ENCODE data around the gene CDC7.

Gene CDC7

DNA sequence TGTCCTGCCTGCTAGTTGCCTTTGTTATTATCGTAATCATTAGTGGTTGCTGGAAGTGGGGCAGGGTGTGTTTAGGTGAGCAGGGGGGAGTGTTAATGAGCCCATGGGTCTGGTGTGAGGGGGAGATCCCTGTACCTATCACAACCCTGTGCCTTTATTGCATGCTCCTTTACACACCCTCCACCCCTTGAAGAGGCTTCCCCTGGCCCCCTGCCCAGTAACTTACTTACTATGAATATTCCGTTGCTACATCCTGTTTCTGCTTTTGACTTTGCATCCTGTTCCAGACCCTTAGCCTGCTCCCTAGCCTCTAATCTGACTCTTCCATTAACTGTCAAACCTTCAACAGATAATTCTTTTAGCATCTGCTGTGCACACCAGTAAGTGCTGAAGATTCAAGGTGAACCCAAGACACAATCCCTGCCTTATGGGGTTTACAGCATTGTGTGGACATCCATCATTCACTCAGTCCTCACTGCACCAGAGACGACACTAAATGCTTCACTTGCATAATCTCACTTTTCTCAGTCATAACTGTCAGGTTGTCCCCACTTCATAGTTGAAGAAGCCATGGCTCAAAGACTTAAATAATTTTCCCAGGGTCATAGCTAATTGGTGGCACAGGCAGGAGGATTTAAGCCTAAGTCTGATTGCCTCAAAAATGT, 47.9 kb downstream of the CDC7 start:
- no peak for DNase-seq (ENCODE audit: low read depth in 2 of 2)

DNA sequence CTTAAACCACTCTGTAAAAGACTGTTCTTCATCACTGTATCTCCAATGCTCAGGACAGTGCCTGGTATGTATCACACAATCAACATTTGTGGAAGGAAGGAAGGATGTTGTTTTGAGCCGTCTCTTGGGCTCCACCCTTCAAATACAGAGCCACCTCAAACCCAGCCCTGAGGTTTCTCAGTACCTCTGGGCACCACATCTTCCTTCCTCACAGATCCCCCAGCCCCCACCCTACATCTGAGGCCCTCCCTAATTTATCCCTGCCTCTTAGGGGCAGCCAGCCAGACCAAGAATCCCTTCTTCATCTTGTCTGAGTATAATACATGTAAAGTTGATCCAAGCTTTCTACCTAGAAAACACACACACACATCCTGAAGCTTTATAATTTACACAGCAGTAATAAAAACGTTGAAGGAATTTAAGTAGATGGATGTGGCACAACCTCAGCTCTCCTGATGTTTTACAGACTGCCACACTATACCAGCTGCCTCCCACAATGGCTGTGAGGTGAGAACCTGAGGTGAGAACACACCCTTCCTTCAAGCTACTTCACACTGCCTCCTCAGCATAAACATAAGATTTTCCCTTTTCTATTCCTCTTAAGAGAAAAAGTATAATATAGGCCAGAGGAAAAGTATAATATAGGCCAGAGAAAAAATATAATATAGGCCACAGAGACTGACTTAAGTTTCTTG, 48.5 kb downstream of the CDC7 start:
- DNase-seq (ENCODE audit: low read depth in 2 of 2): no peak

DNA sequence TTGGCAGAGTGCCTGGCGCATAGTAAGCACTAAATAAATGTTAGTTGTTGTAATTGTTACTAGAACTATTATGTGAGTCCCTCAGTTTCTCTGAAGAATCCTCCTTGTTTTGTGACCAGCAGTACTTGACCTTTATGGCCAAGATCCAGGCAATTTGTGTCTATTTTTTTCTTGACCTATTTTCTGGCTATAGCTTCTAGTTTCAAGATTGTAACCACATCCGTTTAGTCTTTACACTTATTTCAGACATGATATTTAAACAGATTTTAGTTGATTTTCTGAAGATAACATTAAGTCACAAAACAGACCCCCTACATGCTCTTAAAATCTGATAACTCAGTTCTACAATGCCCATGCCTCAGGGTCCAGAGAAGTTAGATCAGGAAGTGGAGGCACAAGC, 50.3 kb downstream of the CDC7 start:
- DNase-seq (ENCODE audit: low read depth in 2 of 2): no peak

DNA sequence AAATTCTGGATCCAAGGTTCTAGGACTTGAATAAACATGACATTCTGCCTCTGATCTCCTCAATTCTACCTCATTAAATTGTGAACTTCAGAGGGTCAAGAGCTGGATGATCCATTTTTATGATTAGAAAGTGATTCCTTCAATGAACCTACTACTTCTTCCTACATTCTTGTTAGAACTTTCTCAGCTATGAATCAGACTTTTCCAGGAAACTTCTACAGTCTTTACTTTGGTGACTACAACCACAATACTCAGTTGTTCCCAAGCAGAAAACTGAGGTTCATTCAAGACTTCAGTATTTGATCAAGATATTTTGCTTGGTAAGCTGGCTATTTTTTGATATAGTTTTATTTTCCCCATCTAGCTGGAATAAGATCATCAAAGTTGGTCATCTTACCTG, 51.4 kb downstream of the CDC7 start:
- DNase-seq (ENCODE audit: low read depth in 2 of 2): no peak

DNA sequence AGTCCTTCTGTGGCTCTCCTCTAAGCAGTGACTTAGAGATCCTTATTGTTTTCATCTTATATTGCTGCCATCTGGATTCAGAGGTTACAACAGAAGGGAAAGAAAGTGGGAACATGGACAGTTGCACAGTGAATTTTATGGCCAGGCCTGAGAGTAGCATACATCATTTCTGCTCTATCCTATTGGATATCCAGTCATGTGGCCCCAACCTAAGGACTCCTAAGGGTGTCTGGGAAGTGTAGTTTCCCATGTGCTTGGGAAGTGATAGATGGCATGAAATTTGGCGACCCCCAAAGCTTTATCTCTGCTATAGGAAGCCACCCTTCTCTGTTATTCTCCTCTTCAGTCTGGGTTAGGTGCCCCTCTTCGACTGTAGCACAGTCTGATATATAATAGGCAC, 51.9 kb downstream of the CDC7 start:
- no peak for DNase-seq (ENCODE audit: low read depth in 2 of 2)

DNA sequence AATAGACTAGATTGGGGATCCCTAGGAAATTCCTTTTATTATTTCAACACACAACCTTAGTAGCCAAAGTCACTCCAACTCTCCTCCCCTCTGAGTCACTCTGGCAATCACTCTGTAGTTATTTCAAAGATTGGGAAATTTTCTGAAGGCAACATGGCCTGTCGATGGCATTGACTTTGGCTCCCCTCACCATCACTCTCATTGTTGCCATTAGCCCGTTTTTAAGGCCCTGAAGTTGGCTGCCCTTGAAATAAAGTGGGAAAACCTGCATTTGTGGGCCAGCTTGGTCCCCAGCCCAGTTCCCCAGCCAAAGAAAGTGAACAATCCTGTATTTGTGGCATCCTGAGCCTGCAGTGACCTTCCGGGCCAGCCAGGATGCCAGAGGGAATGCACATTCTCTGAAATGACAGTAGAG, 52.5 kb downstream of the CDC7 start:
- peak; percentile 51 to 54 for DNase-seq (ENCODE audit: low read depth in 2 of 2)

DNA sequence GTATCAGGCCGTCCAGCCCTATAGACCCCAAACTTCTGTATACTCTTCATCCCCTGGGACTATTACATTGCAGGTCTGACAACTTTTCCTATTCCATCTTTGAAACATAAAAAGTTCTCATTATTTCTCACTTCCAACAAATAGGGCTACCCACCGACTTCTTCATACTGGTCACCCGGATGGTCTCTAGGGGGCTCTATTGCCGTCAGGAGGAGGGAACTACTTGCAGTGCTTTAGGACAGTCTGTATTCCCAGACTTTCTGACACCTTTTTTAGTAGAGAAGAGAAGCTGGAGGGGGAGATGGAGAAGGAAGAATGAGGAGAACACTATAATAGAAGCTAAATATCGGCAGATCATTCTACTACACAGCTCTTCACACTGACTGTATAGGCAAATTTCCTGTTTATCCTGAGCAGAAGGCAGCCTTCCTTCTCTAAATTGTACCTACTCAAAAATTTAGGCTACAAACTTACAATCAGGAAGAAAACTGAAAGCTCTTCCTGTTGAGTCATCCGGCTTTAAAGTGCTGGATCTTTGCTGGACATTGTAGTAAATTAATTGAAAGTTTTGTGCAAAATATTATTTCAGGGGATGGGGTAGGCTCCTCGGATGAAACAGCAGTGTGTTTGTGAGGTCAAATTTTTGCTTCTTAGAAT, 54.6 kb downstream of the CDC7 start:
- DNase-seq (ENCODE audit: low read depth in 2 of 2): no peak

DNA sequence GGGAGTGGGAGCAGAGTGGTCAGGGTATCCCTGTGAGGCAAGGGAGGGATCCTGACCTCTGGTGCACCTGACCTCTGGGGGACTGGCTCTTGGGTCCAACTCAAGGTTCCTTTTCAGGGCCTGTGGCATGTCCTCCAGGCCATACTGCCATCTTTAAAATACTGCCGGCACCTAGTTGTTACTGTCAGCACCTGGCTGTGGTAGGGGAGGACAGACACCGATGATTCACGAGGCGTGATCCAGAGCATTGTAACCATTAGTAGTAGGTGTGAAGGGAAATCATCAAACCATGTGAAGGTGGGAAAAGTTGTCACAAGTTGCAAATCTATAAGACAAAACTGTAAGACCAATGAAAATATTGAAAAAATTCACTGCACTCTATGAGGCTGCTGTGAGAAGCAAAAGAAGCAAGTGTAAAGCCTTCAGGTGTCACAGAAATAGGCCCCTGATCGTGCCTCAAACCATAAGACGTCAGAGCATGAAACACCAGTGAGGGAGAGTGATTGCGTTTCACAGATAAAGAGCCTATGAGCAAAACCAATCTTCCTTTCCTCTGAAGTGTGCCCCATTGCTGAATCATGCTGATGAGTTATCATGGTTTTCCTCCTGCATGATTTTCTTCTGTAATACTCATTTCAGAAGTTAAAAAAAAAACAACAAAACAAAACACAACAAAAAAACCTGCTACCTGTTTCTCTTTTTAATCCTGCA, 55.3 kb downstream of the CDC7 start:
- DNase-seq (ENCODE audit: low read depth in 2 of 2): peak; percentile 34 to 41

DNA sequence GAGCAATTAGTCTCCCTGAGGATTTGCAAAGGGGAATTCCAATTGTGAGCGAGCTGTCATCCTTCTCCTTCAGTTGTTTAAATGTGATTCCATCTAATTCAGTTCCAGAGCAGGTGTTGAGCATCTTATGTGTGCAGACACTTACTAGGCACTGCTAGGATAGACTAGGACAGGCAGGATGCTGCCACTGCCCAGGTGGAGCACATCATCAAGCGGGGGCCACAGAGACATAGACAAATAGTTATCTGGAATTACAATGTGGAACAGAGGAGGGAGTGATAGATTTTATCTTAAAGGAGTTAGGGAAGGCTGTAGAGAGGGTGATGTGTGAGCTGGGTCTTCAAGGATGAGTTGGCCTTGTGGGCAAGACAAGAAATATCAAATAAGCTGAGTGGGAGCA, 55.9 kb downstream of the CDC7 start:
- DNase-seq (ENCODE audit: low read depth in 2 of 2): no peak

DNA sequence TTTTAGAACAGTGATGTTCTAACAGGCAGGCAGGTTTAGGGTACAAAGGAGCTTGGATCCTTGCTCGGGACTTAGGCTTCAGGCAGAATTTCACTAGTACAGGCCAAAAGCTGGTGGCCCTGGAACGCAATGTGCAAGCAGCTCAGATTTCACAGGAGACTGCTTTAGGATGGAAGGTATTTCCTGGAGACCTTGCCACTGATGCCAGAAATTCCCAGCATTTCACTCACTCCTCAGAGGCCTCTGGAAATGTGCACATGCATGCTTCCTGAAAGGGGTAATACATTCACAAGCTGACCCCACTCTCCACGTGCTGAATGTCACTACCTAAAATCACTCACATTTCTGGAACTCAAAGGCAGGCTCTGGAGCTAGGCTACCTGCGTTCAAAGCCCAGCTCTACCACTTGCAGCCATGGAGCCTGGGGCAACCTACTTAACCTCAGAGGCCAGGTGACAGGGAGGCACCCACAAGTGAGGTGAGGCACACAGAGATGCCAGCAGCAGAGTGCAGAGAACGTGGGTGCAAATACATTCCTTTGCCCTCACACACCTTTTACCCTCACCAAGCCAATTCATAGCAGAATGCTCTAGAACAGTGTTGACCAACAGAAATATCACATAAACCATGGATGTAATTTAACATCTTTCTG, 56.5 kb downstream of the CDC7 start:
- DNase-seq (ENCODE audit: low read depth in 2 of 2): peak in 1 of 2 experiments; percentile 27

DNA sequence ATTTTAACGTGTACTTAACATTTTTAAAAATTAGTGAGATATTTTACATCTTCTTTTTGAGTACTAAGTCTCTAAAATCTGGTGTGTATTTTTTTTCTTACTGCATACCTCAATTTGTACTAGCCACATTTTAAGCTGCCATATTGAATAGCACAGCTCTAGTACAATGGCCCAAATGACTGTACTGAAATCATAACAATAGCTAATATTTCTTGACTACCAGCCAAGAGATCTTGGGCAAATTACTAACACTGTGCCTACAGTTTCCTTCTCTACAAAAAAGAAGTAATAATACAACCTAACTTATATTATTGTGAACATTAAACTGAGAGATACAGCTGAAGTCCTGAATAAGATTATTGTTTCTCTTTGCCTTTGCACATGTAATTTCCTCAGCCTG, 57.2 kb downstream of the CDC7 start:
- DNase-seq (ENCODE audit: low read depth in 2 of 2): no peak

DNA sequence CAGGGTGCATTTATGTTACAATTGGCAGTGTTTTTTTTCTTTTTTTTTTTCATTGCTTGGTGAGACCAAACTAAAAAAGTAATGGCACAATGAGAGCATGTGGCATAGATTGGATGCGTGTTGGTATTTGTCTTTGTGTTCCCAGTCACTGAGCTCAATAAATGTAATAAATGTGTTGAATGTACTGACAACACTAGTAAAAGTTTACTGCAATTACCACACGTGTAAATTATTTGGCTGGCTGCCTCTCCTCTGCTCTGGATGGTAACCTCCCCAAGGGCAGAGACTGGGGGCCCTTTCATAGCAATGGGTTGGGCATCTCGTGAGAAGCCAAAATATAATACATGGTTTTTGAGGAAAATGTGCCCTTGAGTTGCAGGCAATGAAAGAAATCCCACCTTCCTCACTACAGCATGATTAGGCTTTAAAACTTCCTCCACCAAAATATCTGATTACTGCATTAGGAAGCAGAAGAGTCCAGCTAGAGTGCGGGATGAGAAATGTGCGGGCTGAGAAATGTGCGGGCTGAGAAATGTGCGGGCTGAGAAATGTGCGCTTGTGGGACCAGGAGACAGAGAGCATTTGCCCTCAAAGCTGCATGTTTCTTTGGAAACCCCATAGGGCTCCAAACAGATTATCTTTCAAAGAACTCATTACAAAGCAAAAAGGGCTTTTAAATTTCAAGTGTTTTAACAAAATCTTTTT, 58.5 kb downstream of the CDC7 start:
- no peak for DNase-seq (ENCODE audit: low read depth in 2 of 2)

DNA sequence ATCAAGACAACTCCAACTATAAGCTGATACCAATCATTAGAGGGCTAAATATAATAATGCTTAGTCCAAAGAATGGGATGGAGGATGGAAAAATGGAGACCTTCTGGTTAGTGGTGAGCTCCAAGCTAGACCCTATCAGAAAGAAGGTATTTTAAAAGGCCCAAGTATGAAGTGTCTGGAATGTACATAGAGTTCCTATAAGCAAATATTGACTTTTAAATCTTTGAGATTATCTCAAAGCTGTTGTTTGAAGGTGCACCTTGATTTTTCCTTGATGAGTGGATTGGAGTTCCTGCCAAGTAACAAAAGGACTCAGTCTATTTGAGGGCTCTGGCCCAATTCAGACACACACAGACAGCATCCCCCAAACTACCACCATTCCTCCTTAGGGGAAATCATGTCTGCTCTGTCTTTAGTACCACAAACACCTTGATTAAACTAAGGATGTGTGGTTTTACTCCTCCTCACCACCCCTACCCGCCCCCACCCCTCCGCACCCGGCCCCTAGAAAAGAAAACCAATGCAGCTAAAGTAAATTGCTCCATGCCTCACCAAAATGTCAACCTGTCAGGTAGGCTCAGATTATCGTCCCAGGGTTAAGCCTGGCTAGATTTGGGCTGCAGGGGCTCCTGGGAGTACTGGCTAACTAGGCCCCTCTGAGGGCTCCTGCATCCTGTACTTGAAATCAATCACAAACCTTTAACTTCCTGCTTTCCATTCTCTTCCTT, 59.4 kb downstream of the CDC7 start:
- no peak for DNase-seq (ENCODE audit: low read depth in 2 of 2)

DNA sequence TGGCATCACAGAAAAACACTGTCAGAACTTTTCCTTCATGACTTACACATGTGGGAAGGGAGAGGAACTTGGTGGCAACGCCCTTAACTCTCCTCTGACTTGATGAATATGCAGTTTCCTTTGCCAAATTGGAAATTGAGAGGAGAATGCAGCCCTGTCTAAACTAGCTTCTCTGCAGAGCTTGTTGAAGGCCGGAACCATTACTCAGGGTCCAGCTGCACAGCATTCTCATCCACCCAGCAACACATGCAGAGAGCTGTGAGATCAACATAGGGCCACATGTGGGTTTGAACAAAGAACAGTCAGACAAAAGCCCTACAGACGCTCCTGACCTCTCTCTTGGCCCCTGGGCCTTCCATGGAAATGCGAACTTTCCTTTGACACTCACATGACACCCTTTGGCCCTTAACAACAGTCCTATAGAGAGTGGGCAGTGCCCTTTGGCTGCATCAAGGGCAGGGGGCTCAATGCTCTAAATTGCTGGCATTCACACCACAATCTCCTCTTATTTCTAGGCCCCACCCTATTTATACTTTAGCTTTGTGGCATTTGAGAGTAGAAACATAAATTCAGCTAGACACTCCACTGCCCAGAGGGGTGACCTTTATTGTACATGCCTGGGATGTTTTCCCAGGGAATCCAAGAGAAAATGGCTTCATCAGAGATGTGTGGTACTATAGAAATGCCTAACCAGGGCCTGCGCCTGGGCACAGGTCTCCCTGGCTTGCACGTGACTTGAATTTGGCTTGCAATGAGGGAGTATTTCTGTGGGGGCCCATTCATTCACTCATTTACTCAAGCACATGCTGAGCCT, 64.4 kb downstream of the CDC7 start:
- DNase-seq (ENCODE audit: low read depth in 2 of 2): peak in 1 of 2 experiments; percentile 42

DNA sequence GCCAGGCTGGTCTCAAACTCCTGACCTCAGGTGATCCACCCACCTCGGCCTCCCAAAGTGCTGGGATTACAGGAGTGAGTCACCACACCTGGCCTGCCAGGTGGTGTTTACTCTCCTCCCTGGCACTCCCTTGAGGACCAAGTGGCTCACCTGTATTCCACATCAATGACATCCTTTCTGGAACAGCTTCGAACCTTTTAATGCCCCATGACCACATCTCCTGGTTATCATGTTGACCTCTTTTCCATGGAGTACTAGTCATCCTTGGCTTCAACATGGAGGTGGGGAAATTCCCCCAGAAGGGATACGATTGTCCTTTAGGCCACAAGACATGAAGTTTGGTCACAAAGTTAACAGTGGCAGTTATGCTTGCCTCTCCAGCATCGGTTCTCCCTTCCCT, 66.9 kb downstream of the CDC7 start:
- no peak for DNase-seq (ENCODE audit: low read depth in 2 of 2)

DNA sequence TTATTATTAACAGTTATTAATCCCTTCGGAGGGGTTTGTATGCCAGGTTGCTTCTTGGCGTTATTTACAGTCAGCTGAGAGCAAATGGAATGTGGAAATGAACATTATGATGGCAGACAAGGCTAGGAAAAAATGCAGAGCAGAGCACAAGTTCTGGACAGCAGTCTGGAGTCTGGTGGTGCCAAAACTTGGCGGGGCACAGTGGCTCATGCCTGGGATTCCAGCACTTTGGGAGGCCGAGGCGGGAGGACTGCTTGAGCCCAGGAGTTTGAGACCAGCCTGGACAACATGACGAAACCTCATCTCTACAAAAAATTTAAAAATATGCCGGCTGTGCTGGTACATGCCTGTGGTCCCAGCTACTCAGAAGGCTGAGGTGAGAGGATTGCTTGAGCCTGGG, 67.6 kb downstream of the CDC7 start:
- no peak for DNase-seq (ENCODE audit: low read depth in 2 of 2)

DNA sequence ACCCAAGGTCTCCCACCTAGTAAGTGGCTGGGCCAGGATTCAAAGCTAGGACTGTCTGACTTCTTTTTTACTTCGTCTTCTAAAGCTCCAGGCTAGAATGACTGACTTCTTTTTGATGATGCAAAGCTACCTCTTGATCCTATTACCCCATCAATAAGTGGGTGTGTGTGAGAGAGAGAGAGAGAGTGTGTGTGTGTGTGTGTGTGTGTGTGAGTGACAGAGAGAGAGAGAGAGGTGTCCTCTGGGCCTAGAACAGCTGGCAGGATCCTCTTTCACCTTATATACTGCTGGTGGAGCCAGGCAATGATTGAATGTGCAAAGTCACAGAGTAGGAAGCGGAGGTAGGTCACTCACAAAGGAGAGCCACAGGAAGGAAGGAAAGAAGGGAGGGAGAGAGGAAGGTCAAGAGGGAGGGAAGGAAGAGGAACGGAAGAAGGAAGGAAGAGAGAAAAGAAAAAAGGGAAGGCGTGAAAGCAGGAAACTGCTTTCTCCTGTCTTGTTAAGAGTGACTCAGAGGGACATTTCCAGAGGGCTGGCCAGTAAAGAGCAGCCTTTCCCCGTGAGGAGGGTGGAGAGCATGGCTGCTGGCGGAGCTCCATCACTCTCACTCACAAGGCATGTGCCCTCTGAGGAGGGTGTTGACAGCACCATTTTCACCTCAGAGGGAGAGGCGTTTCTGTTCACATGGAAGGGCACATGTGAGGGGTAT, 68.9 kb downstream of the CDC7 start:
- DNase-seq (ENCODE audit: low read depth in 2 of 2): peak; percentile 93 to 94

DNA sequence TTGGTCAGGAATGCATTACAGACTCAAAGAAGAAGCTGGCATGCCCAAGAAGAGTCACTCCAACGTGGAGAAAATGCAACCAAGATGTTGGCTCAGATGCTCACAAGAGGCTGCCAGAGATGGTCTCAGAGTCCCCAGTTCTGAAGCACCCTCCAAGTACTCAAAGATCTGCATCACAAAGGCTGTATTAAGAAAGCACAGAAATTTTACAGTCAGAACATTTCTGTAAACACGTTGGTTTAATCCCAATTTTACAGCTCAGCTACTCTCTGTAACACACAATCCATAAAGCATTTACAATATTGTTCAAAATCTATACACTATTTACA, 69.4 kb downstream of the CDC7 start:
- DNase-seq (ENCODE audit: low read depth in 2 of 2): no peak

DNA sequence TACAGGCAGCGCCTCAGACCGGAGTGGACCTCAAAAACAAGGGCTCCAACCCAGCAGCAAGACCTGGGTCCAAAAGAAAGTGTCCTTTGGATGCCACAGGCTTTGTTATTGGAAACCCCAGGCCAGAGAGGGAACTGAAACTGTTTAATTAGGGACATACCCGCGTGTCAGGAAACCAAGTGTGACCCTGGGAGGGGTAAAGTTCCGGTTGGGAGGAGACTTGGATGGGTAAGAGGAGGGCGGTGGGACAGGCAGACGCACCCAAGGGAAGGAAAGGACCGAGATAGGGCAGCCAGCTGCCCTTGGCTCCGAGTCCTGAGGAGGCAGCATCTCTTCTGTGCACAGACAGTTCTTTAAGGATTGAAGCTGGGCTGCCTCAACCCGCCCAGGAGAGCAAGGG, 71.4 kb downstream of the CDC7 start:
- no peak for DNase-seq (ENCODE audit: low read depth in 2 of 2)

All from fibroblast of skin of left biceps (primary cell).